Measurements from ENCODE around the gene UBN2.

The UBN2 gene

DNA sequence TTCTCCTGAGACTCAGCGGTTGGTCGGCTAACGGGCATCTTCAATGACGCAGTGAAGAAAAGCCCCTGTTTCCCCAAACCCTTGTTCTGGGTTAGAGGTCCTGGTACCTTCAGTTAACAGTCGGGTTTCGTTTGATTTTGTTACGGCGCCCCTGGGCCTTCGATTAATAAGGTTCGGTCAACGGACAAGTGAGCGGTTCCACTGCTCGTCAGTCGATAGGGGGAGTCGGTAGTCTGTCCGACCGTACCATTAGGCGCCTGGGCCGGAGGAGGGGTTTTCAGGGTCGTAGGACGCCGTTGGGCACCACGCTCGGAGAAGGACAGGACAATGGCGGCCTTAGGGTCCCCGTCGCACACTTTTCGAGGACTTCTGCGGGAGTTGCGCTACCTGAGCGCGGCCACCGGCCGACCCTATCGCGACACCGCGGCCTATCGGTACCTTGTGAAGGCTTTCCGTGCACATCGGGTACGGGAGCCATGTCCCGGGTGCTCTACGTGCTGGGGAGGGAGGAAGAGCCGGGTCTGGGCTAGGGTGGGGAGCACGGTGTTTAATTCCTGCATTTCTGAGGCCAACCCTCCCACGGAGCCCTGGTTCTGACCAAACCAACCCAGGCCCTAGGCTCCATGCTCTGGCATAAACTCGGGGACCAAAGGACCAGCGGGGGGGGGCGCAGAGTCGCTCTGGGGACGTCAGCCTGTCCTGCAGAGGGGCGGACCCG, 110.2 kb downstream of the UBN2 start, which contains the start of gene FMC1:
TSS of gene FMC1 (plus strand) at position 280 of the 718 bp plus-strand sequence. CDS start at position 328, 48 bp downstream.
- TF ChIP-seq, protein P1, sequence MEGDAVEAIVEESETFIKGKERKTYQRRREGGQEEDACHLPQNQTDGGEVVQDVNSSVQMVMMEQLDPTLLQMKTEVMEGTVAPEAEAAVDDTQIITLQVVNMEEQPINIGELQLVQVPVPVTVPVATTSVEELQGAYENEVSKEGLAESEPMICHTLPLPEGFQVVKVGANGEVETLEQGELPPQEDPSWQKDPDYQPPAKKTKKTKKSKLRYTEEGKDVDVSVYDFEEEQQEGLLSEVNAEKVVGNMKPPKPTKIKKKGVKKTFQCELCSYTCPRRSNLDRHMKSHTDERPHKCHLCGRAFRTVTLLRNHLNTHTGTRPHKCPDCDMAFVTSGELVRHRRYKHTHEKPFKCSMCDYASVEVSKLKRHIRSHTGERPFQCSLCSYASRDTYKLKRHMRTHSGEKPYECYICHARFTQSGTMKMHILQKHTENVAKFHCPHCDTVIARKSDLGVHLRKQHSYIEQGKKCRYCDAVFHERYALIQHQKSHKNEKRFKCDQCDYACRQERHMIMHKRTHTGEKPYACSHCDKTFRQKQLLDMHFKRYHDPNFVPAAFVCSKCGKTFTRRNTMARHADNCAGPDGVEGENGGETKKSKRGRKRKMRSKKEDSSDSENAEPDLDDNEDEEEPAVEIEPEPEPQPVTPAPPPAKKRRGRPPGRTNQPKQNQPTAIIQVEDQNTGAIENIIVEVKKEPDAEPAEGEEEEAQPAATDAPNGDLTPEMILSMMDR (IDR thresholded peaks at IDR 0.05; ENCODE audit: extremely low read depth, missing control alignments): peak; percentile 13
- peak; percentile 81 for DNase-seq (ENCODE audit: low spot score)

DNA sequence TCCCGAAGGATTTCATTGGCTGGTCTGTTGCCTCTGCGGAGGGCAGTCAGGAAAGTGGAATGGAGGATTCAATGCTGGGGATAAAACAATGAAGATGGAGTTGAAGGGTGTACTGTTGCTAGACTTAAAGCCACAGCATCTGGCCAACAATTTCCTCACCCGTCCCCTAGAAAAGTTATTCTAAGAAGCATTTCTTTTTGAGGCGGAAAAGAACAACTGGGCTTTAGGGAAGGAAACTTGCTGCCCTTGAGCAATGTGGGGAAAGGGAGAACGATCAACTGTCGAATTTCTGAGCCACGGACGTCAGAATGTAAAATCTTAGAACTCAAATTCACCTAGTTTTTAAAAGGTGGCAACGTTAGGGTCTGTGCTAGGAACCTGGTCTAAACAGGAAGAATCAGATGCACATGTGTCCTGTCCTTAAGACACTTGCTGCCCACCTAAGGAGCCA, 110.8 kb downstream of the UBN2 start:
- TF ChIP-seq, protein P1 (IDR thresholded peaks at IDR 0.05; ENCODE audit: extremely low read depth, missing control alignments): no peak
- no peak for DNase-seq (ENCODE audit: low spot score)

DNA sequence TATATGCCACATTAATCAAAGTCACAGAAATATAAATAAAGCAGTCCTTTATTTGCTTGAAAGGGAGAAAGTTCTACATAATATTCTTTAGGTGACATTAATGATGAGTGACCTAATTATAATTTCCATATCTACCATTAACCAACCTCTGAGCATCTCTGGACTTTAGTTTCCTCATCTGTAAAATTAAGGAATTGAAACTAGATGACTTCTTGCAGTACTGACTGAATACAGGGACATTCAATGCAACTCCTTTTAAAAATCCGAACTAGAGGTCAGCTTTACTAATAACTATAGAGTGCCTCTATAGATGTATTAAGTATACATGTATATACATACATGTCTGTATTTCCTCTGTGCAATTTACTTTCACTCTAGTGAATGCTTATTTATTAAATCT, 114.0 kb downstream of the UBN2 start:
- TF ChIP-seq, protein P1 (IDR thresholded peaks at IDR 0.05; ENCODE audit: extremely low read depth, missing control alignments): no peak
- DNase-seq (ENCODE audit: low spot score): no peak

DNA sequence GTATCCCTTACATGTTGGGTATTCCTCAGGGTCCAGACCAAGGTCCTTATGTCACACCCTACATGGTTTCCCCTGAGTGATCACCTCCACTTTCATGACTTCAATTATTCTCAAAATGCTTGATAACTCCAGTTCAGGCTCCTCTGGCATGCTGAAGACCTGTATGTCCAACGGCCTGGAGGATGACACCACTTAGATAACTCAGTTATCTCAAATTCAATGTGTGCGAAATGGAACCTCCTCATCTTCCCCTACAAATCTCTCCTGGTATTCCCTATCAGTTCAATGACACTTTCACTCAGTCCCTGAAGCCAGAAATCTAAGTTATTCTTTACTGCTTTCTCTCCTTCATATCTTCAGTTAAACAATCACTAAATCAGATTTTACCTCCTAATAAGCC, 120.0 kb downstream of the UBN2 start:
- TF ChIP-seq, protein P1 (IDR thresholded peaks at IDR 0.05; ENCODE audit: extremely low read depth, missing control alignments): no peak
- no peak for DNase-seq (ENCODE audit: low spot score)

DNA sequence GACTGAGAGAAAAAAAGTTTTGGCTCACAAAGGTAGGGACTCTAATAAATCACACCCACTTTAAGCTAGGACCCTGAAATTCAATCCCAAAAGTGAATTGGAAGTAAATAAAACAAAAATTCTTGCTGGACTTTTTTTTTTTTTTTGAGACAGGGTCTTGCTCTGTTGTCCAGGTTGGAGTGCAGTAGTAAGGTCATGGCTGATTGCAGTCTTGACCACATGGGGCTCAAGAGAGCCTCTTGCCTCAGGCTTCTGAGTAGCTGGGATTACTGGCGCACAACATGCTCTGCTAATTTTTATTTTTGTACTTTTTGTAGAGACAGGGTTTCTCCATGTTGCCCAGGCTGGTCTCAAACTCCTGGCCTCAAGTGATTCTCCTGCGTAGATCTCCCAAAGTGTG, 123.7 kb downstream of the UBN2 start:
- DNase-seq (ENCODE audit: low spot score): no peak

DNA sequence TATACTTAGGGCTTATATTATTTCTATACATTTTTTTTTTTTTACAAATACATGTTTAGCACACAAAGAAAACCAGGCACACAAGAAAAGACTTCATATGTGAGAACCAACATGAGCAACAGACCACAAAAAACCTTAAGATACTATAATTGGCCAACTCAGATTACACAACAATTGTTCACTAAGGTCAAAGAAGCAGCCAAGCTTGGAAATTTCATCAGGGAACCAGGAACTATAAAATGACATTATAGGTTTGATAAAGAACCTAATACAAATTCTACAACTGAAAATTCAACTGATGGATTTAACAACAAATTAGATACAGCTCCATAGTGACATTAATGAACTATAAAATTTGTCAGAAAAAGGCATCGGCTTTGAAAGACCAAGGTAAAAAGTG, 124.3 kb downstream of the UBN2 start:
- DNase-seq (ENCODE audit: low spot score): no peak
- TF ChIP-seq, protein P1 (IDR thresholded peaks at IDR 0.05; ENCODE audit: extremely low read depth, missing control alignments): no peak

More for the DNA sequence above, 123.7 kb downstream of the UBN2 start:
- TF ChIP-seq, protein P1 (IDR thresholded peaks at IDR 0.05; ENCODE audit: extremely low read depth, missing control alignments): no peak

All from GM20000 (cell line).